GM19463 (cell line): Measurements from ENCODE around the gene ST3GAL2.
"Not testable (repeated sequence)": the region's sequence is repeated elsewhere in the genome, so short reads cannot be mapped to it uniquely, and the experiment has no call there.

ENCODE experiments used
- ATAC-seq: cut with Tn5 transposase; IDR thresholded peaks from one replicate; pipeline ENCODE4 v1.9.1; 2021; ENCODE audit warnings: mild to moderate bottlenecking, moderate library complexity; ENCODE audit not compliant: unreplicated experiment

The ST3GAL2 gene

GRCh38 chr16:70467608-70468007 lies 28.7 kb upstream of the ST3GAL2 start:
- no peak for ATAC-seq

GRCh38 chr16:70467113-70467512 lies 28.2 kb upstream of the ST3GAL2 start:
- no peak for ATAC-seq

- no peak for ATAC-seq
These were observed 27.8 kb upstream of the ST3GAL2 start for GRCh38 chr16:70466805-70467076.

GRCh38 chr16:70465999-70466804 lies 27.3 kb upstream of the ST3GAL2 start:
- no peak for ATAC-seq

- no peak for ATAC-seq
These were observed 24.3 kb upstream of the ST3GAL2 start for GRCh38 chr16:70463235-70463634.

- no peak for ATAC-seq
These were observed 21.9 kb upstream of the ST3GAL2 start for GRCh38 chr16:70460737-70461261.

GRCh38 chr16:70457446-70458166 lies 18.7 kb upstream of the ST3GAL2 start:
- no peak for ATAC-seq

GRCh38 chr16:70455910-70456309 lies 17.0 kb upstream of the ST3GAL2 start:
- no peak for ATAC-seq

GRCh38 chr16:70454222-70455034 lies 15.5 kb upstream of the ST3GAL2 start, which contains the start of gene FCSK:
TSS of gene FCSK (plus strand) at chr16:70454595. CDS start at chr16:70463191, 8,596 bp downstream.
- peak; percentile 87 for ATAC-seq

- no peak for ATAC-seq
These were observed 15.0 kb upstream of the ST3GAL2 start for GRCh38 chr16:70453892-70454221.

- ATAC-seq: no peak
These were observed 14.4 kb upstream of the ST3GAL2 start for GRCh38 chr16:70453117-70453891.

- ATAC-seq: not testable (repeated sequence)
These were observed 12.1 kb upstream of the ST3GAL2 start for GRCh38 chr16:70451004-70451340.

- not testable (repeated sequence) for ATAC-seq
These were observed 11.5 kb upstream of the ST3GAL2 start for GRCh38 chr16:70450142-70451003.

GRCh38 chr16:70448075-70448474 lies 9.2 kb upstream of the ST3GAL2 start:
- no peak for ATAC-seq

GRCh38 chr16:70444249-70445063 lies 5.6 kb upstream of the ST3GAL2 start:
- no peak for ATAC-seq

GRCh38 chr16:70442344-70442743 lies 3.4 kb upstream of the ST3GAL2 start:
- no peak for ATAC-seq

GRCh38 chr16:70441406-70441990 lies 2.6 kb upstream of the ST3GAL2 start:
- no peak for ATAC-seq

GRCh38 chr16:70440009-70440692 lies 1.3 kb upstream of the ST3GAL2 start:
- ATAC-seq: no peak
